Loucy (cell line): ENCODE results near the gene DHRS11.

Source experiments
- EZH2phosphoT487 ChIP-seq: fragments of 200-600 bp; IDR thresholded peaks from 2 replicates; pipeline ENCODE4 v1.6.1; 2018; ENCODE audit warnings: antibody characterized with exemption, mild to moderate bottlenecking, moderate library complexity, borderline replicate concordance
- TF ChIP-seq, protein P1 (sequence below): fragments of 200-600 bp; sonication (generic); conservative IDR thresholded peaks from 2 replicates; pipeline ENCODE4 v1.5.1; 2014; ENCODE audit warnings: mild to moderate bottlenecking, antibody characterized with exemption, low read length

DNA sequence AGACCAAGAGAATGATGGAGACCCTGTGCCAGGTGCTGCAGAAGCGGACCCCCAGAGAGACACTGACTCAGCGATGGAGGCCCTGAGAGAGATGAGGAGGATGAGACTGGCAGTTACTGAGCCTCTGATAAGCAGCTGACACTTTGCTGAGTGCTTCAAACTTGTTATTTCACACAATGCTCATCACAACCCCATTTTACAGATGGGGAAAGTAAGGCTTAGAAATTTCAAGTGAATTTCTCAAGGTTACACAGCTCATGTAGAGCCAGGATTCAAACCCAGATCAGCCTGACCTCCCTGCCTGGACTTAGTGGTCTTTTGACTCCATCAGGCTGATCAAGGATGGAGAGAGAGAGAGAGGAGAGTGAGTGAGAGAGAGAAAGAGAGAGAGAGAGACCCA lies 36.9 kb downstream of the DHRS11 start:
- TF ChIP-seq, protein P1, sequence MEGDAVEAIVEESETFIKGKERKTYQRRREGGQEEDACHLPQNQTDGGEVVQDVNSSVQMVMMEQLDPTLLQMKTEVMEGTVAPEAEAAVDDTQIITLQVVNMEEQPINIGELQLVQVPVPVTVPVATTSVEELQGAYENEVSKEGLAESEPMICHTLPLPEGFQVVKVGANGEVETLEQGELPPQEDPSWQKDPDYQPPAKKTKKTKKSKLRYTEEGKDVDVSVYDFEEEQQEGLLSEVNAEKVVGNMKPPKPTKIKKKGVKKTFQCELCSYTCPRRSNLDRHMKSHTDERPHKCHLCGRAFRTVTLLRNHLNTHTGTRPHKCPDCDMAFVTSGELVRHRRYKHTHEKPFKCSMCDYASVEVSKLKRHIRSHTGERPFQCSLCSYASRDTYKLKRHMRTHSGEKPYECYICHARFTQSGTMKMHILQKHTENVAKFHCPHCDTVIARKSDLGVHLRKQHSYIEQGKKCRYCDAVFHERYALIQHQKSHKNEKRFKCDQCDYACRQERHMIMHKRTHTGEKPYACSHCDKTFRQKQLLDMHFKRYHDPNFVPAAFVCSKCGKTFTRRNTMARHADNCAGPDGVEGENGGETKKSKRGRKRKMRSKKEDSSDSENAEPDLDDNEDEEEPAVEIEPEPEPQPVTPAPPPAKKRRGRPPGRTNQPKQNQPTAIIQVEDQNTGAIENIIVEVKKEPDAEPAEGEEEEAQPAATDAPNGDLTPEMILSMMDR = no peak
- no peak for TF ChIP-seq EZH2phosphoT487
